GM12872 (cell line): ENCODE data around the gene DIP2B.

Source experiments
- CTCF ChIP-seq: IDR thresholded peaks from 3 replicates; pipeline ENCODE4 v1.5.1; 2011; ENCODE audit warnings: low read depth, mild to moderate bottlenecking, low read length, moderate library complexity; ENCODE audit not compliant: insufficient read depth

Gene DIP2B

DNA sequence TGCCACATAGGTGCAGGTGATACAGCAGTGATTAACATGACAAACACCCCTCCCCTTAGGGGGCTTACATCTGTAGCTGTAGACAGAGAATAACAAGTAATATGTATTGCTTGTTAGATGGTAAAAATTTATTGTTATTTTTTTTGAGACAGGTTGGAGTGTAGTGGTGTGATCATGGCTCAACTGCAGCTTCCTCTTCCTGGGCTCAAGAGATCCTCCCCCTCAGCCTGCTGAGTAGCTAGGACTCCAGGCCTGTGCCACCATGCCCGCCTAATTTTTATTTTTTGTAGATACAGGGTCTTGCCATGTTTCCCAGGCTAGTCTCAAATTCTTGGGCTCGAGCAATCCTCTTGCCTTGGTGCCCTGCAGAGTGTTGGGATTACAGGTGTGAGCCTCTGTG, 19.8 kb downstream of the DIP2B start:
- TF ChIP-seq CTCF: no peak

DNA sequence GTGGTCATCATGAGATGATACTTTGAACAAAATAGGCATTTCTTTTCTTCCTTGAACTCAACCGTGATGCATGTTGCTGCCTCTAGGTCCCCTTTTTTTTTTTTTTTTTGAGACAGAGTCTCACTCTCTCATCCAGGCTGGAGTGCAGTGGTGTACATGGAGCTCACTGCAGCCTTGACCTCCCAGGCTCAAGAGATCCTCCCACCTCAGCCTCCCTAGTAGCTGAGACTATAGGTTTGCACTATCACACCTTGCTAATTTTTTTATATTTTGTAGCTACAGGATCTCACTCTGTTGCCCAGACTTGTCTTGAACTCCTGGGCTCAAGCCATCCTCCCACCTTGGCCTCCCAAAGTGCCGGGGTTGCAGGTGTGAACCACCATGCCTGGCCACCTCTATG, 20.6 kb downstream of the DIP2B start:
- TF ChIP-seq CTCF: no peak

- no peak for TF ChIP-seq CTCF
Observed at GRCh38 chr12:50527359-50527726, 22.6 kb downstream of the DIP2B start.

GRCh38 chr12:50528800-50529199, 24.0 kb downstream of the DIP2B start:
- TF ChIP-seq CTCF: no peak

DNA sequence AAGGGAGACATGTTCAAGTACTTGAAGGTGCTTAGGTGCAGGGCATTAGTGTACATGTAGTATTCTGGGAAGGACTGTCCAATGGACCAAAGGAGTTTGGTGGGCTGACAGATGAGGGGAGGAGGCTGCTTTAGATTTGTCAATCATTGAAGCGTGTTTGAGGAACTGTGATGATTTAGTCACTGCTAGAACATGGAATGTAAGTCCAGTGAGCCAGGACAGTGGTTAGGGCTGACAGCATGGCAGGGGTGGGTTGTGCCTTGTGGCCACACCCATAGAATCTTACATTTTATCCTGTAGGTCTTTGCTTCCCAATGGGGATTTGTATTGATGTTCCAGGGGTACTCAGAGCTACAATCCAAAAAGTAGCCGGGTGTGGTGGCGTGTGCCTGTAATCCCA, 24.6 kb downstream of the DIP2B start:
- TF ChIP-seq CTCF: no peak

DNA sequence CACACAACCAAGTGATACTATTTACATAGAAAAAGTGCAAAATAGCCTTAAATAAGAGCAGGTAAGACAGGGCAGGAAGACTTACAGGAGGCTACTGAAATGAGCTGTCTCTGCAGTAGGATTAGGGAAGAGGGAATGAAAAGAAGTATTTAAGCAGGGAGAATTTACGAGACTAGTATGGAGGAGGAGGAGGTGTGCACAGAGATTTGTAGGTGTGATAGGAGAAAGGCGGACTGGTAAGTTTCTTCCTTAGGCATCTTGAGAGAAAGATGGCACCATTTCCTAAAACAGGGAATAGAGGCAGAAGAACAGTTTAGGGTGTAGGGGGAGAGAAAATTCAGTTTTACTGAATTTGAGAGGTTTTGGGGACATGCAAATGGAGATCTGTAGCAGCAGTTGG, 25.7 kb downstream of the DIP2B start:
- no peak for TF ChIP-seq CTCF

- TF ChIP-seq CTCF: no peak
Observed at GRCh38 chr12:50533203-50533584, 28.4 kb downstream of the DIP2B start.

- TF ChIP-seq CTCF: no peak
Observed at GRCh38 chr12:50533971-50534370, 29.2 kb downstream of the DIP2B start.
